ENCODE measurements around the gene TCEAL3. TPM values are rescaled to one million over a fixed set of nuclear protein-coding genes. Genes with fewer than 3 reads are reported as not detected.
"Not testable (repeated sequence)": the region's sequence is repeated elsewhere in the genome, so short reads cannot be mapped to it uniquely, and the experiment has no call there.

The TCEAL3 gene
- total RNA-seq, 3 donors from 2014 or later, result 3.3 to 29.7 (median 9.6) TPM

DNA sequence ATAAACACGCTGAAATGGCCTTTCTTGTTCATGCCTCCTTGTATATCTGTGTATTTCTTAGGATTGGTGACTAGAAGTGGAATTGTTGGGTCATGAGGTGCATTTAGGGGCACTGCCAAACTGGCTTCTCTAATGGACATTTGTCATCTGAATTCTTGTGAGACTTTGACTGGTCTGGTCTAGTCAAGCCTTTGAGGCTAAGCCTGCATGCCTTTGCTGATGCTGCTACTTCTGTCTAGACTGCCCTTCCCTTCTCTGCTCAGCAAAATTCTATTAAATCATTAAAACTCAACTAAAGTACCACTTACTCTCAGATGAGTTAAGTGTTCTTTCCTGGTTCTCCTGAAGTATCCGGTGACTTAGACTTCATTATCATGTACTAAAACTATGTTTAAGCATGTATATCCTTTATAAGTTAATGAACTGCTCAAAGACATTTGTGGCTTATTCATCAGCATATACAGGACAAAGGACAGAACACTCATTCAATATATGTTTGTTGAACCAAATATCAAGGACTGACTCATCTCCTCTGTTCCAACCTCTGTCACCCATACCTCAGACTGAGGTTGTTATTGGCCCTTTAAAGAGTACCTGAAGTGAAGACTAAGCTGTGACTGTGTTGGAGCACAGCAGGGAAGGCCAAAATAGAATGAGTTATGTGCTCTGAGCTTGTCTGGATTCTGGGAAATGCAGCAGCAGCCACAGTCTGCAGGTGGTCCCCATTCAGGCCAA, 30.0 kb downstream of the TCEAL3 start:
- Histone ChIP-seq H3K36me3 (ENCODE audit: low read depth) (no peaks in the 10 kb centered on the region), H3K9me3 (no peaks in the 10 kb centered on the region), H3K4me3 (no peak overlapping the region), H3K4me1 (ENCODE audit: low read depth) (no peaks in the 10 kb centered on the region)
- TF ChIP-seq CTCF (IDR thresholded peaks at IDR 0.05), result no peak
- DNase-seq (no peak), ATAC-seq (no peak)
- intact Hi-C loops (cut with DNase I, micrococcal nuclease), result no loop called here

GRCh38 chrX:103638479-103639346, 30.9 kb downstream of the TCEAL3 start:
- H3K9me3 ChIP-seq; DNase-seq; ATAC-seq; H3K4me1 ChIP-seq (ENCODE audit: low read depth); H3K36me3 ChIP-seq (ENCODE audit: low read depth); intact Hi-C loops (cut with DNase I, micrococcal nuclease); H3K4me3 ChIP-seq: not testable (repeated sequence)

DNA sequence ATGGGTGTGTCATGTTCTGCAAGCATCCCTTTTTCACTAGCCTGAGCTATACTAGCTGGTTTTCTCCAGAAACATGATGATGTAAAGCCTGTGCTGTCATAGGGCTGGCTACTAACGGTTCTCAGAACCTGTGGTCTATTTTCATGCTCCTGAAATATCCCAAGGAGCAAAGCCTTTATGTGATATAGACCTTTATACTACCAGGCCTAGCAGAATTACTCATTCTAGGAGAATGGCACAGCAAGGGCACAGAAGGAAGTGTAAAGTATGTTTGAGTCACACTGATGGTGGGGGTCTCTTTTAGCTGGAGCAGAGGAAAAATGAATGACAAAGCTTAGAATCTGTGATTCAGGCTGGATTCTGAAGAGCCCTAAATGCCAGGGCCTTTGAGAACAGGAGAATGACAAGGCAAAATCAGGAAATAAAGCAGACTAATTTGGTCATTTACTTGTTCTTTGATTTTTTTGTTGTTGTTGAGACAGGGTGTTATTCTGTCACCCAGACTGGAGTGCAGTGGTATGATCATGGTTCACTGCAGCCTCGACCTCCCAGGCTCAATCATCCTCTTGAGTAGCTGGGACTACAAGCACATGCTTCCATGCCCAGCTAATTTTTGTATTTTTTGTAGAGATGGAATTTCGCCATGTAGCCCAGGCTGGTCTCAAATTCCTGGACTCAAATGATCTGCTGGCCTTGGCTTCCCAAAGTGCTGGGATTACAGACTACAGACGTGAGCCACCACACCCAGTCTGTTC, 32.8 kb downstream of the TCEAL3 start:
- no peak overlapping the region for H3K4me3 ChIP-seq
- no peak for ATAC-seq
- no peak for DNase-seq
- intact Hi-C loops (cut with DNase I, micrococcal nuclease), result no loop called here
- no peak for TF ChIP-seq CTCF (IDR thresholded peaks at IDR 0.05)
- H3K4me1 ChIP-seq (ENCODE audit: low read depth), result no peaks in the 10 kb centered on the region
- H3K36me3 ChIP-seq (ENCODE audit: low read depth), result no peaks in the 10 kb centered on the region
- no peaks in the 10 kb centered on the region for H3K9me3 ChIP-seq

GRCh38 chrX:103644125-103644524, 36.4 kb downstream of the TCEAL3 start:
- DNase-seq (no peak), ATAC-seq (no peak)
- H3K9me3 ChIP-seq, result no peaks in the 10 kb centered on the region
- TF ChIP-seq CTCF (IDR thresholded peaks at IDR 0.05), result no peak
- no peak overlapping the region for H3K4me3 ChIP-seq
- H3K36me3 ChIP-seq (ENCODE audit: low read depth), result no peaks in the 10 kb centered on the region
- H3K4me1 ChIP-seq (ENCODE audit: low read depth), result no peaks in the 10 kb centered on the region
- intact Hi-C loops (cut with DNase I, micrococcal nuclease), result no loop called here

DNA sequence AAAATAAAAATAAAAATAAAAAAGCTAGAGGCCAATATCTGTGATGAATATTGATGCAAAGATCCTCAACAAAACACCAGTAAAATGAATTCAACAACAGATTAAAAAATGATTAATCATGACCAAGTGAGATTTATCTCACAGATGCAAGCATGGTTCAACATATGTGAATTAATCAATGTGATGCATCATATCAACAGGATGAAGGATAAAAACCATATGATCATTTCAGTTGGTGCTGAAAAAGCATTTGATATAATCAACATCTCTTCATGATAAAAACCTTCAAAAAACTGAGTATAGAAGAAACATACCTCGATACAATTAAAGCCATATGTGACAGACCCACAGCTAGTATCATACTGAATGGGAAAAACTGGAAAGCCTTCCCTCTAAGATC, 39.9 kb downstream of the TCEAL3 start:
- H3K4me1 ChIP-seq (ENCODE audit: low read depth), result no peaks in the 10 kb centered on the region
- intact Hi-C loops (cut with DNase I, micrococcal nuclease), result no loop called here
- H3K9me3 ChIP-seq, result no peaks in the 10 kb centered on the region
- TF ChIP-seq CTCF (IDR thresholded peaks at IDR 0.05), result no peak
- DNase-seq (no peak), ATAC-seq (no peak)
- no peak overlapping the region for H3K4me3 ChIP-seq
- no peaks in the 10 kb centered on the region for H3K36me3 ChIP-seq (ENCODE audit: low read depth)
